HG02852 (cell line): ENCODE measurements around the gene FLII.
"Not testable (repeated sequence)": the region's sequence is repeated elsewhere in the genome, so short reads cannot be mapped to it uniquely, and the experiment has no call there.

Source experiments
- ATAC-seq: cut with Tn5 transposase; IDR thresholded peaks from one replicate; pipeline ENCODE4 v1.9.1; 2021; ENCODE audit warnings: mild to moderate bottlenecking, moderate library complexity; ENCODE audit not compliant: unreplicated experiment

Gene FLII

DNA sequence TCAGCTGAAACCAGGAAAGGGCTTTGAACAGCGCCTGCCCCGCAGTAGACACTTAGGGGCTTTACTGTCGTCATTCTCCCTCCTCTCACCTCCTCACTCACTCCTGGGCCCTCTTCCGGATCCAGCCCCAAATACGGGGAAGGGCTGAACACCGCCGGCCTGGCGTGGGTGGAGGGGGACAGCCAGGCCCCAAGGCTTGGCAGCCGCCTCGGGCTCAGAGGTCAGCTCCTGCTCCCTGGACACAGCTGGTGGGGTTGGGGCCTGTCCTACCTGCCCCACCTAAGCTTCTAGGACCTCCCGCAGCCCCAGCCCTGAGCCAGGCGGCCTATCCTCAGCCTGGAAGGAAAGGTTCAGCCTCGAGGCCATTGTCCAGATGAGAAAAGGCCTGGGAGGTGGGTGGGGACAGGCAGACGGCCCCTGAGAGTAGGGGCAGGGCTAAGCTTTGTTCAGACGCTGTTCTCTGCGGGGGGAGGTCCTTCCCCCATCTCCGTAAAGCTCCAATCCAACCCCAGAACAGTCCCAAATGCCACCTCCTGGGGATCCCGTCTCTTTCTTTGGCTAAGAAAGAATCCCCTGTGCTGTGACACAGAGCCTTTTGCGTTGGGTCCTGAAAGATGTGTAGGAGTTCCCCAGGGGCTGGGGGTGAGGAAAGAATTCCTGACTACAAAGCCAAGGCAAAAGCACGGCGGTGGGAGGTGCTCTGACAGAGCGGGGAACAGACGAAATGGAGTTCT lies 34.0 kb downstream of the FLII start:
- no peak for ATAC-seq

GRCh38 chr17:18224053-18224386 lies 34.5 kb downstream of the FLII start:
- ATAC-seq: no peak

DNA sequence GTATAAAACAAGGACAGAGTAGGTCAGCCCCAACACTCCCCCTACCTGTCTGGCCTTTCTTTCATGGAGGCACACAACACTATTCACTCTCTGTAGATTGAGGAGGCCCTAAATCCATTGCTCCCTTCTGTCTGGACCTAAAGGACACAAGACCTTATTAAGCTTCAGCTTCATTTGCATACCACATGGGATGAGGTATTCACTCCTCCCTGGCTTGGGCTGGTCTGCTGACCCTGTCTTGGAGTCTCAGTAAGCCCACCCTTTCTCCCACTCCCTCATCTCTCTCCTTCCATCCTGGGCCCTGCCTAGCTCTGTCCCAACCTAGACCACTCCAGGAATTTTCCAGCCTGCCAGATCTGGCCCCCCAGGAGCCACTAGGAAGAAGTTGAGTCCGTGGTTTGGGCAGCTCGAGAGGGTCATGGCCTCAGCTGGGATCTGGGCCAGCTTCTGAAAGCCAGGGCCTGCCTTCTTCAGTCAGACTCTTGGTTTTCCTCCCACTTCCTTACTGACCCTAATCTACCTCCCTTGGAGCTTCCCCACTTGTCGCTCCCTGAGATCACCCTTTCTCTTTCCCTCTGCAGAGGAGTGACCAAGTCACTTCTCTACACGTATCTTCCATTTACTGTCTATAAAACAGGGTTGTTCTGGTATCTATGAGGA lies 39.7 kb downstream of the FLII start:
- ATAC-seq: no peak

- ATAC-seq: no peak
Observed at GRCh38 chr17:18217412-18218015, 41.0 kb downstream of the FLII start.

GRCh38 chr17:18216906-18217305 lies 41.6 kb downstream of the FLII start:
- not testable (repeated sequence) for ATAC-seq

DNA sequence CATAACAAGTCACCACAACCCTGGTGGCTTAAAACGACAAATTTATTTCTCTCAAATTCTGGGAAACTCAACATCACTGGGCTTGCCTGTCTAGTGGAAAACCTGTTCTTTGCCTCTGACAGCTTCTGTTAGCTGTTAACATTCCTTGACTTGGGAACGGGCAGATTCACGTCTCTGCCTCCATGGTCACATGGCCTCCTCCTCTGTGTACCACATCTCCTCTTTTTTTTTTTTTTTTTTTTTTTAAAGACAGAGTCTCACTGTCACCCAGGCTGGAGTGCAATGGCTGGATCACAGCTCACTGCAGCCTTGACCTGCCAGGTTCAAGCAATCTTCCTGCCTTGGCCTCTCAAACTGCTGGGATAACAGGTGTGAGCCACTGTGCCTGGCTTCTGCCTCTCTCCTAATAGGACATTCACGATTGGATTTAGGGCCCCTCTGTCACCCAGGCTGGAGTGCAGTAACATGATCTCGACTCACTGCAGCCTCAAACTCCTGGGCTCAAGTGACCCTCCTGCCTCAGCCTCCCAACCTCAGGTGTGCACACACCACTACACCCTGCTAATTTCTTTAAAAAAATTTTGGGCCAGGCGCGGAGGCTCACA lies 44.8 kb downstream of the FLII start:
- no peak for ATAC-seq

DNA sequence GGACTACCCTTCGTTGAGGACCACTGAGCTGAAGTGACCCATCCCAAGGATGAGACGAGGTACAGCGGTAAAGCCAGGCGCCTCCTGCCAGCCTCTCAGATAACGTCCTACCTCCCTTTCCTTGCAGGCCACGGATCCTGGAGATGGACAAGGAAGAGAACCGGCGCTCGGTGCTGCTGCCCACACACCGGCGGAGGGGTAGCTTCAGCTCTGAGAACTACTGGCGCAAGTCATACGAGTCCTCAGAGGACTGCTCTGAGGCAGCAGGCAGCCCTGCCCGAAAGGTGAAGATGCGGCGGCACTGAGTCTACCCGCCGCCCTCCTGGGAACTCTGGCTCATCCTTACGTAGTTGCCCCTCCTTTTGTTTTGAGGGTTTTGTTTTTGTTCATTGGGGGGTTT lies 50.4 kb downstream of the FLII start:
- no peak for ATAC-seq

DNA sequence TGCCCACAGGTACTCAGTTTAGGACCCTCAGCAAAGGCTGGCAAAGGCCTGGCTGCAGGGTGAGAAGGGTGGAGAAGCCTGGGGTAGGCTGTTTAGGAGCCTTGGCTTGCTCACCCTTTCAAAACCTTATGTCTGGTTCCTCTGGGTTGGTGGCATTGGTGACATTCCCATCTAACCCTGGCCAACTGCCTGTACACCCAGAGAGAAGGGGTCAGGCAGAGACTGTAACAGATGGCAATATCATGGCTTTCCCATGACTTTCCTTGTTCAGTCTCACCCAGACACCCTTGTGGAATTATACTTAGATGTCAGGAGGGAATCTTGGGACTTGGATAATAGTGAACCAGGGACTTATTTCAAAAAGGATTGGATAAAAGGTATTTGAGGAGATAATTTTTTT lies 51.6 kb downstream of the FLII start:
- no peak for ATAC-seq

DNA sequence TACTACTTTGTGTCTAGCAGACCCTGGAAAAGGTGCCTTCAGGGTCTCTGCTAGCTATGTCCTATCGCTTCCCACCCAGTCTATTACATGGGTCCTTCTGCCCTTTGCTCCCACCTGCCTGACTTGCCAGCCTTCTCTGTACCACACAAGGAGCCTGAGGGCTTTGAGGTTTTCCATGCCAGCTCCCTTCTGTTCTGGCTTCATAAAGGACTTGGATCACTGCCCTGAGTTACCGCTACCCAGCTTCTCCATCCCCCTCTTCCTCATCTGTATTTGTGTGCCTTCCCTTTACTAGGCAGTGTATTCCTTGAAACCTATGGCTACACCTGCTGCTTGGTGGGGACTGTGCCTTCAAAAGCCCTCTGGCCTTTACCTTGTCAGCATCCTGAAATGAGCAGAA lies 52.7 kb downstream of the FLII start:
- ATAC-seq: no peak

- ATAC-seq: no peak
Observed at GRCh38 chr17:18203308-18203707, 55.2 kb downstream of the FLII start.

DNA sequence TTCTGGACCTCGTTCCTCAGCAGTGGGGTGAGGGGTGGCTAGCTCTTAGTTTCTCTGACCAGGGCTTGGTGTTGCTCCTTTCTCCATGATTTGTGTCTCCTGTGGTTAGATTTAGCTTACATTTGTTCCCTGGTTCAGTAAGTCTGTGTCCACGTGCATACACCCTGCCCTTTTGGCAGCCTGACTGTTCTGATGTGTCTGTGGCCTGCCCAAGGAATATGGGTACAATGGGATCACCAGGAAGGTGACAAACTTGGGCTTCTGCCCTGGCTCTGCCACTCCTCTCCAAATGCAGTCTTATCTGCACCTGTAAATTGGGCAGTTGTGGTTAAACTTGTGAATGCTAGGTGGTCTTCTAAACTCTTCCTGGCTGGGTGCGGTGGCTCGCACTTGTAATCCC lies 57.4 kb downstream of the FLII start:
- no peak for ATAC-seq

DNA sequence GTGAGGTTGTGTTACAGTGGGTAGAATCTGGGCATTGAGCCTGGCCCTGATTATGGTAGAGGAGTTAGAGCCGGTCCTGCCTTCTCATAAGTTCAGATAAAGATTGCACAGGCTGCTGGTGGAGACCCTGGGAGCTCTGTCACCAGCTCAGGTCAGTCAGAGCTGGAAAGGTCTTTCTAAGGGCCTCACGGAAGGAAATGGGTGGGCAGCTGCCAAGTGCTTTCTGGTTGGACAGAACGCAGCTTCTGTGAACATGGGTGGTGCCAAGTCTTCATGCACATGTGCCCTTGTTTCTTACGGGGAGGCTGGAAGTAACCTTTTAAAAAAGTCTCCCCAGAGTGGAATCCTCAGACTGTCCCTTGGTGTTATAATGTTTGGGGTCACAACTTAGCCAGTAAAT lies 60.0 kb downstream of the FLII start:
- no peak for ATAC-seq

GRCh38 chr17:18197535-18198194 lies 60.9 kb downstream of the FLII start:
- no peak for ATAC-seq

DNA sequence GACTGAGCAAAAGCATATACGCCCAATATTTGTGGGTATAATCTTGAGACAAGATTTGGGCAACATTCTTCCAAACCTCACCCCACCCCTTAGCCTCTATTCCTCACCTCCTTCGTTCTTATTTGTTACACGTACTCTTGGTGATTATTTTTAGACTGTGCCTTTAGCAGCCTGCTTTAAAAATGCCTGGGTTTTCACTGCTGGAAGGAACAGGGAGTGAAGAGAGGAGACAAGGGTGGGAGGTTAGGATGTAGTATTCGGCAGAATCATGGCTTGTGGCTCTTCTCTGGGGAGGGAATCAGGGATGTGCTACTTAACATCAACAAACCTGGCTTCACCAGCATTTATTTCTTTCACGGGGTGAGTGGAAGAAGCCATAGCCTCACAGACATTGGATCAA lies 63.3 kb downstream of the FLII start:
- ATAC-seq: no peak
